Body of pancreas (tissue), 4 donors: ENCODE data around the gene HLA-DQB1.

Source experiments
- POLR2A ChIP-seq, 3 donors: fragments of 450-650 bp; IDR thresholded peaks; one replicate each; pipeline ENCODE4 v1.6.1; 2016; ENCODE audit warnings: antibody characterized with exemption in 3 of 3, mild to moderate bottlenecking in 2 of 3
- TF ChIP-seq, protein P1 (sequence below), 7 experiments: fragments of 450-650 bp in 4 of 7; fragments of 200-600 bp in 3 of 7; sonication (generic) in 3 of 7; IDR thresholded peaks; one replicate each; pipeline ENCODE4 v1.5.1; 2016 to 2019; ENCODE audit warnings: antibody characterized with exemption in 7 of 7

GRCh38 chr6:32642720-32643106 is 23.7 kb downstream of the HLA-DQB1 start:
- TF ChIP-seq POLR2A (IDR thresholded peaks at IDR 0.05) = no peak
- TF ChIP-seq, protein P1, sequence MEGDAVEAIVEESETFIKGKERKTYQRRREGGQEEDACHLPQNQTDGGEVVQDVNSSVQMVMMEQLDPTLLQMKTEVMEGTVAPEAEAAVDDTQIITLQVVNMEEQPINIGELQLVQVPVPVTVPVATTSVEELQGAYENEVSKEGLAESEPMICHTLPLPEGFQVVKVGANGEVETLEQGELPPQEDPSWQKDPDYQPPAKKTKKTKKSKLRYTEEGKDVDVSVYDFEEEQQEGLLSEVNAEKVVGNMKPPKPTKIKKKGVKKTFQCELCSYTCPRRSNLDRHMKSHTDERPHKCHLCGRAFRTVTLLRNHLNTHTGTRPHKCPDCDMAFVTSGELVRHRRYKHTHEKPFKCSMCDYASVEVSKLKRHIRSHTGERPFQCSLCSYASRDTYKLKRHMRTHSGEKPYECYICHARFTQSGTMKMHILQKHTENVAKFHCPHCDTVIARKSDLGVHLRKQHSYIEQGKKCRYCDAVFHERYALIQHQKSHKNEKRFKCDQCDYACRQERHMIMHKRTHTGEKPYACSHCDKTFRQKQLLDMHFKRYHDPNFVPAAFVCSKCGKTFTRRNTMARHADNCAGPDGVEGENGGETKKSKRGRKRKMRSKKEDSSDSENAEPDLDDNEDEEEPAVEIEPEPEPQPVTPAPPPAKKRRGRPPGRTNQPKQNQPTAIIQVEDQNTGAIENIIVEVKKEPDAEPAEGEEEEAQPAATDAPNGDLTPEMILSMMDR (IDR thresholded peaks at IDR 0.05) = no peak
